Measurements from ENCODE around the gene DNAH8. TPM values are rescaled to one million over a fixed set of nuclear protein-coding genes. Genes with fewer than 3 reads are reported as not detected.

The DNAH8 gene
- total and polyA plus RNA-seq, 11 donors = 0.02 to 0.50 (median 0.02) TPM; not detected in 8

DNA sequence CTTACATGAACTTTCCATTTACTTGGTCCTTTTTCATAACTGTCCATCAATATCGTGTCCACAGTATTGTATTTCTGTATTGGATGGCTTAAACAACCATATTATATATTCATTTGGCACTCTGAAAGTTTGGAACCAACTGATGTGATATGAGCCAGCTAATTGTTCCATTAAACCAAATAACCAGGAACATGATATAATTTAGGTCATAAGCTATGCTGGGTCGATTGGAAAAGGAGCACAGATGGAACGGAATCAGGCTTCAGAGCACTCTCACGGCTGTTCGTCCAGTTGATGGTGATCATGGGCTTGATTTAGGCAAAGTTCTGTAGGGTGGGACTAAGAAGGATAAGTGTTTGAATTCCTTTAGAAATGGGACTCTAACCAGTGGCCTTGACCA, 142.7 kb downstream of the DNAH8 start:
- Histone ChIP-seq H3K36me3 (no peaks in the 10 kb centered on the region), H3K9me3 (no peaks in the 10 kb centered on the region), H3K4me3 (no peak overlapping the region), H3K27ac (no peak overlapping the region), H3K4me1 (no peaks in the 10 kb centered on the region), H3K27me3 (no peaks in the 10 kb centered on the region)
- DNase-seq (no peak), ATAC-seq (no peak)
- no peak for TF ChIP-seq POLR2A (IDR thresholded peaks at IDR 0.05)
- TF ChIP-seq, protein P1, sequence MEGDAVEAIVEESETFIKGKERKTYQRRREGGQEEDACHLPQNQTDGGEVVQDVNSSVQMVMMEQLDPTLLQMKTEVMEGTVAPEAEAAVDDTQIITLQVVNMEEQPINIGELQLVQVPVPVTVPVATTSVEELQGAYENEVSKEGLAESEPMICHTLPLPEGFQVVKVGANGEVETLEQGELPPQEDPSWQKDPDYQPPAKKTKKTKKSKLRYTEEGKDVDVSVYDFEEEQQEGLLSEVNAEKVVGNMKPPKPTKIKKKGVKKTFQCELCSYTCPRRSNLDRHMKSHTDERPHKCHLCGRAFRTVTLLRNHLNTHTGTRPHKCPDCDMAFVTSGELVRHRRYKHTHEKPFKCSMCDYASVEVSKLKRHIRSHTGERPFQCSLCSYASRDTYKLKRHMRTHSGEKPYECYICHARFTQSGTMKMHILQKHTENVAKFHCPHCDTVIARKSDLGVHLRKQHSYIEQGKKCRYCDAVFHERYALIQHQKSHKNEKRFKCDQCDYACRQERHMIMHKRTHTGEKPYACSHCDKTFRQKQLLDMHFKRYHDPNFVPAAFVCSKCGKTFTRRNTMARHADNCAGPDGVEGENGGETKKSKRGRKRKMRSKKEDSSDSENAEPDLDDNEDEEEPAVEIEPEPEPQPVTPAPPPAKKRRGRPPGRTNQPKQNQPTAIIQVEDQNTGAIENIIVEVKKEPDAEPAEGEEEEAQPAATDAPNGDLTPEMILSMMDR (IDR thresholded peaks at IDR 0.05) = no peak
- 82 to 87% (median 84%) methylated on average over 5 of the region's 5 CpGs for whole genome bisulfite sequencing, 4 donors
- intact Hi-C loops (cut with DNase I) = no loop called here

DNA sequence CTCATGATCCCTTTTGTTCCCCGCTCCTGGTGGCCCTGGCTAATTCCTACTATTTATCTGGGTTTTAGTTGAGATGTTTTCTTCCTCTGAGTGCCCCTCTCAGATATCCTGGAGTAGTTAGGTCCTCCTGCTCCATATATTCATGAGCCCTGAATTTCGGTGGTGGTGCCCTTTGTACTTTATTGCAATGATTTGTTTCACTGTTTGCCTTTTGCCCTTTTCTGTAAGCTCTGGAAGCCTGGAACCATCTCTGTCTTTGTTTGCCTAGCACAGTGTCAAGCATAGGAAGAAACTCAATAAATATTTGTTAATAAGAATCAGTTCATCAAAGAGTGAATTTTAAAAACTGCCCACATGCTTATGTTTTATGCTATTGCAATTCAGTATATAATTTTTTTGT, 144.9 kb downstream of the DNAH8 start:
- DNase-seq (no peak), ATAC-seq (no peak)
- TF ChIP-seq, protein P1 (IDR thresholded peaks at IDR 0.05) = no peak
- TF ChIP-seq POLR2A (IDR thresholded peaks at IDR 0.05) = no peak
- H3K27ac ChIP-seq = no peak overlapping the region
- WGBS, 4 donors = 79 to 84% (median 81%) methylated on average over 2 of the region's 2 CpGs
- H3K4me1 ChIP-seq = no peaks in the 10 kb centered on the region
- H3K36me3 ChIP-seq = no peaks in the 10 kb centered on the region
- H3K4me3 ChIP-seq = no peak overlapping the region
- intact Hi-C loops (cut with DNase I) = no loop called here
- H3K27me3 ChIP-seq = no peaks in the 10 kb centered on the region
- H3K9me3 ChIP-seq = no peaks in the 10 kb centered on the region

DNA sequence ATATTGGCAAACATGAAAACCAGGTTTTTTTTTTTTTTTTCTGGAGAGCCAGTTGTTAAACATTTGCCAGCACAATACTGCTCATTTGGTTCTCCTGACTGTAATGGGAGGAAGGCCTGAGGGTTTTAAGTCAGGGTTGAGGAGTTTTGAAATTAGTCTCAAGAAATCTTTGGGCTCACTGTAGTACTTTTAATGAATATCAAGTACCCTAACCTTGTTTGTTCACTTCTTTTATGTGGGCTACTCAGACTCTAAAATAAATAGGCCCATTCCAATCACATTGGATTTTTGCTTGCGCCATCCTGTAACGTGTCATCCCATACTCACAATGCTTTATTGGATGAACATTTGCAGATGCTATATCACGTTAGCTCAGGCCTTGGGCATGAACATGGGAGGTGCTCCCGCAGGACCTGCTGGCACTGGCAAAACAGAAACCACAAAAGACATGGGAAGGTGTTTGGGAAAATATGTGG, 146.9 kb downstream of the DNAH8 start:
- no peak overlapping the region for H3K4me3 ChIP-seq
- TF ChIP-seq, protein P1 (IDR thresholded peaks at IDR 0.05) = no peak
- TF ChIP-seq POLR2A (IDR thresholded peaks at IDR 0.05) = no peak
- intact Hi-C loops (cut with DNase I) = no loop called here
- DNase-seq = no peak
- WGBS, 4 donors = 86 to 92% (median 89%) methylated on average over 4 of the region's 4 CpGs
- no peaks in the 10 kb centered on the region for H3K36me3 ChIP-seq
- peaks cover 0 to 10% (median 0%) of the 10 kb centered on the region in 9 donors for H3K27me3 ChIP-seq
- no peaks in the 10 kb centered on the region for H3K9me3 ChIP-seq
- no peaks in the 10 kb centered on the region for H3K4me1 ChIP-seq
- H3K27ac ChIP-seq = no peak overlapping the region
- no peak for ATAC-seq

DNA sequence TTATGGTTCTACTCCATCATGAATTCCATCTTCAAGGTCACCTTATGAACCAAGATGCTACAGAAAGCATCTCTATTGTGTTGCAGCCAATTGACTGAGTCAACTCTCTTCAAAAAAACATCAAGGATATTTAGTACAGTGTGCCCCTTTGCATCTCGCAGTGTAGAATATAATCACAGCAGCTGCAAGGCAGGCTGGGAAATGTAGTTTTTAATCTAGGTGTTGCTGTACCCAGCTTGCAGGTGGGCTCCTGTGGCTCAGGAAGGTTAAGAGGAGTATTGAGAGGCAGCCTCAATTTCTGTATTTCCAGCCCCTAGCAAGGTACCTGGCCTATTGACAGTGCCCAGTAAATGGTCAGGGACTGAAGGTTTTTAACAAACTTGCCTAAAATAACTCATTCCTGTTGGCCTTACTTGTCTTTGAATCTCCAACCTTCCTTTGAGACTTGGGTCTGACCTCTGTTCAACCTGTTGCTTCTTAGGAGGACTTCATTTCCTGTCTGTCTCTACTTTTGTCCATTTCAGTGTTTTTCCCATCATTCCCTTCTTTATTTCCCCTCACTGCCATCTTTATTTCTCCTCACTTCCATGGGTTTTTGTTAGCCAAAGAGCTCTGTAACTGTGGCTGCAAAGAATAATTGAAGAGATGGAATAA, 150.5 kb downstream of the DNAH8 start:
- Histone ChIP-seq H3K36me3 (no peaks in the 10 kb centered on the region), H3K27me3 (peaks cover 0 to 13% (median 7%) of the 10 kb centered on the region in 9 donors), H3K4me3 (no peak overlapping the region), H3K27ac (no peak overlapping the region), H3K9me3 (no peaks in the 10 kb centered on the region), H3K4me1 (no peaks in the 10 kb centered on the region)
- WGBS, 4 donors = 42 to 60% (median 46%) methylated on average over 1 of the region's 1 CpG
- ATAC-seq (no peak), DNase-seq (no peak)
- intact Hi-C loops (cut with DNase I) = no loop called here
- TF ChIP-seq POLR2A (IDR thresholded peaks at IDR 0.05) = no peak
- TF ChIP-seq, protein P1 (IDR thresholded peaks at IDR 0.05) = no peak
